G401 (cell line): ENCODE measurements around the gene CCSER1. TPM values are rescaled to one million over a fixed set of nuclear protein-coding genes. Genes with fewer than 3 reads are reported as not detected.
A peak's percentile ranks its signal among the peaks of the same experiment; 100 is the strongest.

Experiments
- DNase-seq: peaks from one replicate; pipeline ENCODE4 v3.0.0-alpha.2; 2015; ENCODE audit warnings: low spot score
- in situ Hi-C: cut with HindIII; loops from 2 replicates; pipeline ENCODE4 v1.10.0; 2016; ENCODE audit warnings: low sequenced_read_pairs, mixed read lengths
- total RNA-seq: library from RNA; depleted of rRNA; stranded (reverse); fragments of >200 nt; shearing (Covaris generic); gene quantifications from 2 replicates; pipeline ENCODE4 v1.2.3, GENCODE V29; 2014; rRNA removed

Gene CCSER1
- 14.7 and 16.9 TPM in 2 replicates for total RNA-seq

- peak; percentile 92 for DNase-seq
- in situ Hi-C loops, result no loop called here
Observed at GRCh38 chr4:90127223-90127705, at the start of gene CCSER1. Gene CCSER1 (plus strand): TSS chr4:90127394.

- no peak for DNase-seq
- in situ Hi-C loops, result no loop called here
Observed at GRCh38 chr4:90078440-90078839, 48.8 kb upstream of the CCSER1 start.

- in situ Hi-C loops, result no loop called here
- no peak for DNase-seq
Observed at GRCh38 chr4:90080116-90080515, 47.1 kb upstream of the CCSER1 start.

- no peak for DNase-seq
- in situ Hi-C loops, result no loop called here
Observed at GRCh38 chr4:90081432-90082144, 45.6 kb upstream of the CCSER1 start.

DNA sequence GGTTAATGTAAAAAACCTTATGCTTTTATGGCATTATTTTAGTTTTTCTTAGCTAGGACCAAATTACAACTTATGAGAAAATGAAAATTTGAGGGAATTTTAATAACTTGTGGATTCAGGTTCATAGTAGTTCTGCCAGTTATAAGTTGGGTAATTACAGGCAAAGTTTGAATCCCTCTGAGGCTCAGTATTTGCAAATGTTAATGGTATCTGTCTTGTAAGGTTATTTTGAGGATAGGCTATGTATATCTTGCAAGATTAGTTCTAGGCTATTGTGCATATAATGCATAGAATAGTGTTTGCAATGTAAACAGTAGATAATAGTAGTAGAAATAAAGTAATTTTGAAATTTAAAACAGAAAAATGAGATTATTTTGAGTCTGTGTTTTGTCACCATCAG lies 44.7 kb upstream of the CCSER1 start:
- DNase-seq, result no peak

DNA sequence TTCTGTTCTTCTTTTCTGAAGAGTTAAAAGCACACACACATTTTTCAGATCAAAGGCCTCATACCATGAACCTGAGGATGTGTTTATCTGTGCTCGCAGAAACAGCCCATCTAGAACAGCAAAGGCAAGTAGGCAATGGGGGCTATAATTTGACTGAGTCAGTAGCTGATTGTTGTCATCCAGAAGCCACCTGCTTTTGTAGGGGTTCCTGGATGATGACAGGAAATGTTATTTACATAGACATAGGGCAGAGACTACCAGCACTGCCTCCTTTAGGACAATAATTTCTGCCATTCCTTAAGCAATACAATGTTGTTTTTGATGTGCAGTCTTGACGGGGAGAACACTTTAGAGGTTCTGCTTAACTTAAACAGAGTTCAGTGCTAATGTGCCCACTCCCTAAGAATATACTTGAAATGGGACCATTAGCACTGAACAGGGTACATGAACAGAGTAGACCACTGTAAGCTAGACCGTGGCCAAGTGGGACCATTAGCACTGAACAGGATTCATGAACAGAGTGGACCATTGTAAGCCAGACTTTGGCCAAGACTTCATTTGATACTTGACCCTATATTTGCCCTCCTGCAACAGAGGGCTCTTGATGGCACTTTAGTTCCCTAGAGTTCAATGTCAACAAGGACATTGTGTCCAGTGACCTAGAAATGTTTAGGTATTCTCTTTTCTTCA lies 42.8 kb upstream of the CCSER1 start:
- DNase-seq, result no peak
- in situ Hi-C loops, result no loop called here

More for the DNA sequence above, 44.7 kb upstream of the CCSER1 start:
- in situ Hi-C loops, result no loop called here

DNA sequence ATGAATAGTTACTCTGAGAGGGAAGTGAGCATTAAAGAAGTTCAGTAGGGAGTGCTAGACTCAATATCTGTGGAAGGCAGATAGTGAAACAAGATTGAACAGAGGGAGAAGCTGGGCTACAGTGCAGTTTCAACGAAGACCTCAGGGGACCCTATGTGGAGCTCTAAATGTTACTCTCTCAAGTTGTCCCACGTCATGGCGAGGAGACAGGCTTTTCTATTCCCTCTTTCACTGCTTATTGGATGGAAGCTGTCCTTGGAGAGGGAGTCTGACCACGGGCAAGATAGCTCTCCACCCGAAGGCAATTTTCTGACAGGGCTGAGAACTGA lies 42.3 kb upstream of the CCSER1 start:
- in situ Hi-C loops, result no loop called here
- no peak for DNase-seq

GRCh38 chr4:90093526-90093925 lies 33.7 kb upstream of the CCSER1 start:
- in situ Hi-C loops, result no loop called here
- no peak for DNase-seq

- in situ Hi-C loops, result no loop called here
- DNase-seq, result no peak
Observed at GRCh38 chr4:90095000-90095399, 32.2 kb upstream of the CCSER1 start.

DNA sequence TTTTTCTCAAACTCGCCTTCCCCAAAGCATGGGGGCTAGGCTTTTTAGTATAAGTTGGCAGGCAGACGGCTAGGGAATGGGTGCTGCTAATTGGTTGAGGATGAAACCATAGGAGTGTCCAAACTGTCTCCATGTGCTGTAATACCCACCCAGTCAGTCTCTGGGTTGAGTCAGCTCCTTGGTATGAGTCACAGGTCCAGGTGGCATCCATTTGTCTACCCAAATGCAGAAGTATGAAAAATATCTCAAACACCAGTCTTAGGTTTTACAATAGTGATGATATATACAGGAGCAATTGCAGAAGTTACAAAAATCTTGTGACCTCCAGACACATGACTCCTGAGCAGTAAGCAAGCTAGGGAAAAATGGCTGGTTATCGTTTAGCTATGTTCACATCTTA lies 27.4 kb upstream of the CCSER1 start:
- no peak for DNase-seq
- in situ Hi-C loops, result no loop called here

DNA sequence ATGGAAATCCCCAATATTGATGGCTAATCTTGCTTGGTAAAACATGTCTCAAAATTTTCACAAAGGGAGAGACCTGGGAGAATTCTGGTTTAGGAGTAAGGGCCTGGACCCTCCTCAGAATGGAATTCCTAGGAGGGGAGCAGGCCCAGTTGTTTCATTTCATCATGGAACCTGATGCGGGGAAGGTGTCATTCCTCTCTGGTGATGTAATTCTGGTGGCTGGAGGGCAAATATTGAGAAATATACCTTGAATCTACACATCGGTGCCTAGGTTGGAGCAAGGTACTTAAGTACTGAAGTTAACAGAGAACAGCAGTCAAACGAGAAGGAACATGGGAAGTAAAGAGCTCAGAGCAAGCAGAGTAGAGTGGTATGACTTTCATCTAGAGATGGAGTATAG lies 23.2 kb upstream of the CCSER1 start:
- DNase-seq, result no peak
- in situ Hi-C loops, result no loop called here

DNA sequence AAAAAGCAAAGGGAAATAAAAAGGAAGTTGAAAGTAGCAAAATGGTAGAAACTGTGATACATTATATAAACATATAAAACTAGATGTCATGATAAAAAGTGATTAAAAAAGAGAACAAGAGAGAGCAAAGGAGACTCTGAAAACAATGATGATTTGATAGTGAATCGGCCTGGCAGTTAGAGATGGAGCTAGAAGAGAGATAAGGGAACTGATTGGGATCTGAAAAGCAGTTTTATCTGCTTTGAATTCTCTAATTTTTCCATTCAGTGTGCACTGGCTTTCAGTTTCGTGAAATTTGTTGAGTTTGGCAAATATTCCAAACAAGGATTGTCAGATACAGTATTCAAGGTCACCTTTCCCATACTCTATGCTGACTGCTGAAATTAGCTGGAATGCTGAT lies 21.9 kb upstream of the CCSER1 start:
- DNase-seq, result no peak
- in situ Hi-C loops, result no loop called here

DNA sequence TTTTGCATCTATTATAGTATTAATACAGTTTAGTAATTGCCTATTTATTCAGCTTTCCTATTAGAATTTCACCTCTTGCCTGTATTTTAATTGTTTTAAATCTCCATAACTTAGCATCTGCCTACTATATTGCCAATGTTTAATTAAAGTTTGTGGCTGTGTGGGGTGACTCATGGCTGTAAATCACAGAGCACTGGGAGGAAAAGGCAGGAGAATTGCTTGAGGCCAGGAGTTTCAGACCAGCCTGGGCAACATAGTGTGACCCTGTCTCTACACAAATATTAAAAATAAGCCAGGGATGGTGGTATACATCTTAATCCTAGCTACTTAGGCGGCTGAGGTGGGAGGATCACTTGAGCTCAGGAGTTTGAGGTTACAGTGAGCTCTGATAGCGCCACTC lies 14.5 kb upstream of the CCSER1 start:
- no peak for DNase-seq
- in situ Hi-C loops, result no loop called here

- in situ Hi-C loops, result no loop called here
- DNase-seq, result no peak
Observed at GRCh38 chr4:90113881-90114457, 13.2 kb upstream of the CCSER1 start.

DNA sequence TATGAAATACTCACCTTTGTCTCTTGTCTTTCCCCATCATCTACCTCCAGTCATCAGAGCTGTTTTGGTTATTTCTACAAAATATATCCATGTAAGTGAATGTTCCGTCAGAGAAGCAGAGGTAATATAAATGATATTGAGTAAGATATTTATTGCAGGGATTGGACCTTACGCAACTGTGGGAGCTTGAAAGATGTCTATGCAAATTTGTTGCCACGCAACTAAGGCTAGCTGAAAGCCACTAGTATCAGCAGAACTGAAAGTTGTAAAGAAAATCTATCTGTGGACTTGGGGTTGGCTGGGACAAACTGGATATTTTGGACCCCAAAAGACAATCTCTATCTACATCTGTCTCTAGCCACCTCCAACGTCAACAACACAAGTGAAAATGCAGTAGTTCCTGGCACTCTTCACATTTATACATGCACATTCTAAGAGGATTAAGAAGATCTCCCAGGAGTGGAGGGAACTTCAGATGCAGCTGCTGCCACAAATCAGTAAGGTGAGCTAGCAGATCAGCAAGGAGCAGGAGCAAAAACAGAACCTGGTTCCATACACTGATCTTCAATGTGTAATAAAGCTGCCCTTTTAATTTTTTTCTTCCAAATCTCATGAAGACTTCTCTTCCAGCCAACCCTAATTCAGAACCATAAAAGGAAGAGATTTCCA lies 8.5 kb upstream of the CCSER1 start:
- in situ Hi-C loops, result no loop called here
- no peak for DNase-seq

DNA sequence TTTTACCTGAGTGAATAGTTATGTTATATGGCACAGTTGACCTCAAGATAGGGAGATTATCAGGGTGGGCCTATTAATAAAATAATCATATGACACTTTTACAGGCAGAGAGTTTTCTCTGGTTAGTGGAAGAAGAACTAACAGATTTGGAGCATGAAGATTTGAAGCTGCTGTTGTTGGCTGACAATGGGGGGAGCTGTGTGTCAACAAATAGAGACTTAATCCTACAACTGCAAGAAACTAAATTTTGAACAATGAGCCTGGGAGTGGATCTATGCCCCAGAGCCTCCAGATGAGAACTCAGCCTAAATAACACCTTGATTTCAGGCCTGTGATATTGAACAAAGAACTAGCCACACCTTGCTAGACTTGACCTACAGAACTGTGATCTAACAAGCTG lies 7.2 kb upstream of the CCSER1 start:
- in situ Hi-C loops, result no loop called here

GRCh38 chr4:90120815-90121214 lies 6.4 kb upstream of the CCSER1 start:
- no peak for DNase-seq
- in situ Hi-C loops, result no loop called here

More for the DNA sequence above, 7.2 kb upstream of the CCSER1 start:
- DNase-seq, result no peak

DNA sequence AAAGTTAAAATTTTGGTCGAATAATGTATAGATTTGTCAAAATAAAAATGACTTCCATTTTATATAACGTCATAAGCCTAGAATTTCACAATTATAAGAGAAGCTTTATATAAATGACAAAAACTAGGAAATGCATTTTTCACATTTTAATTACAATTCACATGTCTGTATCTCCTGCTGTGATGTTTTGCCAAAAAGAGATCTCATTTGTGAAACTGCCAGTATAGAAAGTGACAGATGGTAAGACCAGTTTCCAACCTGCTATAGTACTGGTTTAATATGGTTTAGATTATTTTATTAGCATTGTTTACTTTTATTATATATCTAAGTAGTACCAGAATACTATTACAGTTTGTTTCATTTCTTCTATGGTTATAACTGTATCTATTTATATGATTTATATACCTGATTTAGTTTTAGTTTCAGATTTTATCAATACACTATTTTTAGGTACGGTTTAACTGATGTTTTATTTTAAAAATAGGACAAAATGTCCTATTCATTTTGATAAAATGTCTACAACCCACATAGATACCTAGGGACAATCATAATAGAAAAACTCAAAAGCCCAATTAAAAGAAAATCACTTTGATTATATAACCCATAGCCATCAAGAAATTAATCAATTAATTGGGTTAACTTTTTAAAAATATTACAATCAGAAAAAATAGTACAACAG lies 5.4 kb upstream of the CCSER1 start:
- in situ Hi-C loops, result no loop called here
- peak; percentile 50 for DNase-seq

DNA sequence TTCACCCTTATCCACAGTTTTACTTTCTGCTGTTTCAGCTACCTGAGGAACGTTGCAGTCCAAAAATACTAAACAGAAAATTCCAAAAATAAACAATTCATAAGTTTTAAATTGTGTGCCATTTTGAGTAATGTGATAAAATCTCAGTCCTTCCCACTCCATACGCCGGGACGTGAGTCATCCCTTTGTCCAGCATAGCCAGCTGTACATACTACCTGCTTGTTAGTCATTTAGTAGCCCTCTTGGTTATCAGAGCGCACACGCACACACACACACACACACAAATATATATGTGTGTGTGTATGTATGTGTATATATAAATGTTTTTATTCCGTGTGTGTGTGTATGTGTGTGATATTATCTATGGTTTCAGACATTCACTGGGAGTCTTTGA lies 4.8 kb upstream of the CCSER1 start:
- DNase-seq, result no peak
- in situ Hi-C loops, result no loop called here

- in situ Hi-C loops, result no loop called here
Observed at GRCh38 chr4:90124276-90124675, 2.9 kb upstream of the CCSER1 start.

More at GRCh38 chr4:90124276-90124675, 2.9 kb upstream of the CCSER1 start:
- no peak for DNase-seq
